GM06990 (cell line): ENCODE results near the gene ABLIM3.

Source experiments
- DNase-seq: peaks from one replicate; pipeline ENCODE4 v3.0.0-alpha.2; 2011; ENCODE audit not compliant: insufficient read length; ENCODE audit errors: extremely low read depth
- H3K27me3 ChIP-seq: replicated peaks from 2 replicates; pipeline ENCODE4 v1.6.0; 2011; ENCODE audit warnings: low read length; ENCODE audit not compliant: control insufficient read depth, insufficient read depth
- H3K36me3 ChIP-seq: 2 replicates; pipeline ENCODE4 v1.5.1; 2011; ENCODE audit warnings: low read length; ENCODE audit not compliant: control insufficient read depth, insufficient read depth
- H3K4me3 ChIP-seq: replicated peaks from 2 replicates; pipeline ENCODE4 v1.5.1; 2011; ENCODE audit warnings: low read depth, mild to moderate bottlenecking, control low read depth, low read length
- TF ChIP-seq, protein P1 (sequence below): IDR thresholded peaks from 2 replicates; pipeline ENCODE4 v1.5.1; 2011; ENCODE audit warnings: low read length, control low read depth, mild to moderate bottlenecking, inconsistent platforms; ENCODE audit not compliant: insufficient read depth, poor library complexity, severe bottlenecking

Gene ABLIM3

DNA sequence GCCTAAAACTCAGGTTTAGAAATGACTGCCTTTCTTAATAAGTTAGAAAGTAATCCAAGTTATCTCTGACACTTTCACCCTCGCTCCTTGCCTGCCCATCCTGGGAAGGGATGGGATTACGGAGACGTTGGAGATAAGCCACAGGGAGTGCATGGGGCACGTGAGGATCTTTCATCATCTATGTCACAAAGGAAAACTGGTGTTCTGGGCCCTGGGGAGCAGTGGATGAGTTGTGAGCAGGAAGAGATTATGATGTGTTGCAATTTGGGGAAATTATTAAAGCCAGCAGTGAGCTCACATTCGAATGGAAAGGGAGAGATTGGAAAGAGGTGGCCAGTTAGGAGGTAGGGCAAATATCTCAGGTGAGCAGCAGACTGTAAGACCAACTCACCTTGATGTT, 143.2 kb downstream of the ABLIM3 start:
- no peaks in the 10 kb centered on the region; the same call in 1 of the 2 replicates for H3K27me3 ChIP-seq
- no peaks in the 10 kb centered on the region for H3K36me3 ChIP-seq
- no peak overlapping the region for H3K4me3 ChIP-seq
- no peak for DNase-seq
- TF ChIP-seq, protein P1, sequence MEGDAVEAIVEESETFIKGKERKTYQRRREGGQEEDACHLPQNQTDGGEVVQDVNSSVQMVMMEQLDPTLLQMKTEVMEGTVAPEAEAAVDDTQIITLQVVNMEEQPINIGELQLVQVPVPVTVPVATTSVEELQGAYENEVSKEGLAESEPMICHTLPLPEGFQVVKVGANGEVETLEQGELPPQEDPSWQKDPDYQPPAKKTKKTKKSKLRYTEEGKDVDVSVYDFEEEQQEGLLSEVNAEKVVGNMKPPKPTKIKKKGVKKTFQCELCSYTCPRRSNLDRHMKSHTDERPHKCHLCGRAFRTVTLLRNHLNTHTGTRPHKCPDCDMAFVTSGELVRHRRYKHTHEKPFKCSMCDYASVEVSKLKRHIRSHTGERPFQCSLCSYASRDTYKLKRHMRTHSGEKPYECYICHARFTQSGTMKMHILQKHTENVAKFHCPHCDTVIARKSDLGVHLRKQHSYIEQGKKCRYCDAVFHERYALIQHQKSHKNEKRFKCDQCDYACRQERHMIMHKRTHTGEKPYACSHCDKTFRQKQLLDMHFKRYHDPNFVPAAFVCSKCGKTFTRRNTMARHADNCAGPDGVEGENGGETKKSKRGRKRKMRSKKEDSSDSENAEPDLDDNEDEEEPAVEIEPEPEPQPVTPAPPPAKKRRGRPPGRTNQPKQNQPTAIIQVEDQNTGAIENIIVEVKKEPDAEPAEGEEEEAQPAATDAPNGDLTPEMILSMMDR, result no peak

DNA sequence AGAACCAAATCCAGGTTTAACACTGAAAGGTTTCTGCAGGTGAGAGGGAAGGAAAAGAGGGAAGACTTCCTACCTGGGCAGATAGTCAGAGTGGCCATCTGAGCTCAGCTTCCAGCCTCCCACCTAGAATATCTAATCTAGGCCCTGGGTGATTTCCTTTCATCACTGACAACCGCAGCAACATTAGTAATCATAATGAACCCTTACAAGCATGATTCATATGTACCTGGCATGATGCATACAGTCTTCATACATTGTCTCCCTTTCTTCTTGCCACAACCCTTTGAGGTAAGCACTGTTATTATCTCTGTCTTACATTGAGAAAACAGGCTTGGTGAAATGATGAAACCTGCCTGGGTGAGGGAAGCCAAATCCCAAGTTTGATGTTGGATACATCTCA, 143.9 kb downstream of the ABLIM3 start:
- no peak overlapping the region for H3K4me3 ChIP-seq
- TF ChIP-seq, protein P1, result no peak
- no peaks in the 10 kb centered on the region for H3K36me3 ChIP-seq
- no peak for DNase-seq
- H3K27me3 ChIP-seq, result no peaks in the 10 kb centered on the region

DNA sequence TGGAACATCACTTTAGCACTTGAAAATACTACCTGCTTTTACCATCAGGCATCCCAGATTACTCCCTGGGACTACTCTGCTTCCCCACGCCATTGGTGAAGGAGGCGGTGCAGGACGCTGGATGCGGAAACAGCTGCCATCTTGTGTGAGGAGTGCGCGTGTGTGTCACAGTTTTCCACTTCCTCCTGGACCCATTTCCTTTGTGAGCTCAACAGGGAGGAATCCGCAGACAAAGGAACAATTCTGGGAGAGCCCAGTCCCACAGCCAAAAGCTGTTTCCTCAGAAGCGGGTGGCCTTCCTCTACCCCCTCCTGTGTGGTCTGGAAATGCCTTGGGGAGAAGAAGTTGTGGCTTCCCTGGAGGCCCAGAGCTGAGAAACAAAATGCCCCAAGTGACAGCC, 147.1 kb downstream of the ABLIM3 start:
- TF ChIP-seq, protein P1, result no peak
- Histone ChIP-seq H3K4me3 (no peak overlapping the region), H3K36me3 (no peaks in the 10 kb centered on the region), H3K27me3 (no peaks in the 10 kb centered on the region)
- no peak for DNase-seq

DNA sequence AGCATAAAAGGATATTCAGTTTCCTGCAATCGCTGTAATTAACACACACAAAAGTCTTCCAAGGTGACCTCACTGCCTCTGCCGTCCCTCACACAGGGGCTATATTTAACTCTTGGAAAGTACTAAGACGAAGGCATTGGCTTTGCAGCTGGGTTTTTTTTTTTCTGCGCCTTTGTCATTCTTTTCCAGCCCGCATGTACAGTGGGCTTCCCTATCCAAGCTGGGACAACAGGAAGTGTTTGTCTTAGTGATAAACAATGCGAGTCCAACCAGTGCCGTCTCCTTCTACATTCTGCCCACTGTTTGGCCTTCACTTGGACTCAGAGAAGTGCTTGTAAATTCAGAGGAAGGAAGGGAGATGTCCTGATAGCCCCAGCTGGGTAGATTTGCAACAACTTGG, 148.0 kb downstream of the ABLIM3 start:
- no peak for DNase-seq
- no peak overlapping the region for H3K4me3 ChIP-seq
- H3K27me3 ChIP-seq, result no peaks in the 10 kb centered on the region
- TF ChIP-seq, protein P1, result no peak
- no peaks in the 10 kb centered on the region for H3K36me3 ChIP-seq

DNA sequence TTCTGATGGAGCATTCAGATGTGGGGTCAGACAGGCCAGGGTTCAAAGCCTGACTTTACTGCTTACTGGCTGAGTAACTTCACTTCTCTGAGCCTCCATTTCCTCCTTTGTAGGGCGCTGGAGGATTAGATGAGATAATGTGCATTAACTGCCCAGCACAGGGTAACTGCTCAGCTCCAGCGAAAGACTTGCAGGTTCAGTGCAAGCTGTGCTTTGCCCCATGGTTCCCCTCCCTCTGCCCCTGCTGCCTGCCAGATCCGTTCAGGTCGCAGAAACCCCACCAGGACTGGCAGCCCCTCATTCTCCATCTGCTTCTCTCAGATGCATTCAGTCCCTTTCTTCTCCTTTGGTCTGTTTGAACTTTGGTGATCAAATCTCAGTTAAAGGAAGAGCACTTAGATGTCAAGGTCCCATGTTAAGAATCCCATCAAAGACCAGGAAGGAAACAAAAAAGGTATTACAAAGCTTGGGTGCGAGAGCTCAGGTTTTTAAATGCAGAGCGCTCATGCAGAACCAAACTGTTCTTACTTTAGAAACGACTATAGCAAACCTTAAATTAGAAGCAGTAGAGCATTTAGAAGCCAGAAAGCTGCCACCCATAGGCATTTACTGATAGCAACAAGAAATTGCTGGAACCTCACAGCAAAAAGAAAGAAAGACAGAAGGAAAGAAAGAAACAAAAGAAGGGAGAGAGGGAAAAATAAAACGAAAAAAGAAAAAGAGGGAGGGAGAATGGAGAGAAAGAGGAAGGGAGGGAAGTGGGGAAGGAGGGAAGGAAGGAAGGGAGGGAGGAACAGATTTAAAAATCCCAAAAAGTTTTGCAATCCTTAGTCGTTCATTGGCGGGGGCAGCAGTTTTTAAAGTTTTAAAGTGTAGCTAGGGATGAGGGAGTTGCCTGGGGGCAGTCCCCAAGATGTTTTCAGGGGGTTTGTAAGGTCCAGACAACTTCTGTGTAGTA, 153.9 kb downstream of the ABLIM3 start:
- DNase-seq, result no peak
- no peaks in the 10 kb centered on the region; the same call in 1 of the 2 replicates for H3K27me3 ChIP-seq
- no peaks in the 10 kb centered on the region for H3K36me3 ChIP-seq
- TF ChIP-seq, protein P1, result no peak
- no peak overlapping the region for H3K4me3 ChIP-seq
